ENCODE measurements around the gene NOS1AP. TPM values are rescaled to one million over a fixed set of nuclear protein-coding genes. Genes with fewer than 3 reads are reported as not detected.

The NOS1AP gene
- polyA plus RNA-seq, 3 donors = 0.12 TPM; not detected in 2

DNA sequence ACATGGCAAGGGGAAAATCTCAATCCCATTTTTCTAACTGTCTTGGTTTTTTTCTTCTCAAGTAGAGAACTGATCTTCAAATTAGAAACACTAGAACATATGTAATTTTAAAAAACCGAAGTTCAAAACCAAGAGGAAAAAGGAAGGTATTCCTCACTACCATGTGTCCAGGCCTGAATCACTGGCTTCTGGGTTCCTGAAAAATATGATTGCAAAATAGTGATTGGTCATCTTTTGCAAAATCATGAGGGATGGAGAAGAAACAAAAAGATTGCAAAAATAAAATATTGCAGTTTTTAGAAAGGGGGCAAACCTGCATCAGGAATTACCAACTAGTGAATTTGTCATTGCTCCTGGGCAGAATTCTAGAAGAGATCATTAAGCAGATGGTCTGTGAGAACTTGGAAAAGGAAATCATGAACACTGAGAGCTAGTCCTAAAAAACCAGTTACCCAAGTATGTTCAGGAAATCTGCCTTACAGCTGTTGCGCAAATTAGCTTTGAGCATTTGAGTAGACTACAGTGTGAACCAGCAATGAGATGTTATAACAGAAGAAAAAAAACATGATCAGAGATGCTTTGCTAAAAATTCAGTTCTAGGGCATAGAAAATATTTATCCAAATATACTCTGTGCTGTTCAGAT, 257.8 kb downstream of the NOS1AP start:
- H3K9ac ChIP-seq (ENCODE audit: insufficient read depth, low read length, poor library complexity, severe bottlenecking) = peak overlapping the region; percentile 17
- H3K27me3 ChIP-seq (ENCODE audit: control insufficient read depth in 2 of 2, insufficient read depth in 2 of 2, low read length in 2 of 2) = no peaks in the 10 kb centered on the region
- DNase-seq = peak; percentile 78 to 89 (median 87)
- no peaks in the 10 kb centered on the region for H3K9me3 ChIP-seq (replicated peaks in 1 of 2; ENCODE audit: control insufficient read depth in 1 of 2, insufficient read depth in 1 of 2, low read length in 2 of 2)
- intact Hi-C loops (cut with micrococcal nuclease) = no loop called here
- no CpG with 5 or more reads among the region's 2 CpGs for WGBS (ENCODE audit: insufficient coverage)
- peak overlapping the region; percentile 52 for H3K4me2 ChIP-seq (replicated peaks; ENCODE audit: extremely low read depth, low read length, poor library complexity, severe bottlenecking)
- H3K36me3 Mint-ChIP-seq = peaks cover 0 to 3% of the 10 kb centered on the region in 2 donors
- peaks cover 0 to 3% (median 0%) of the 10 kb centered on the region in 7 donors for H3K9me3 Mint-ChIP-seq
- no peak for TF ChIP-seq CTCF (IDR thresholded peaks at IDR 0.05)
- H3K27me3 Mint-ChIP-seq (ENCODE audit: low read depth in 3 of 3) = peaks cover 0 to 4% (median 2%) of the 10 kb centered on the region in 3 donors
- H3K79me2 ChIP-seq (ENCODE audit: insufficient read depth, low read length) = no peaks in the 10 kb centered on the region
- peak overlapping the region in 1 of 2 donors; percentile 77 for H3K4me3 Mint-ChIP-seq
- no peaks in the 10 kb centered on the region for H4K20me1 ChIP-seq (ENCODE audit: insufficient read depth, low read length)
- peak overlapping the region; percentile 93 to 97 (median 96) for H3K27ac Mint-ChIP-seq
- H3K4me3 ChIP-seq (replicated peaks in 1 of 3; ENCODE audit: low read depth in 2 of 3, low read length in 3 of 3) = peak overlapping the region in 1 of 3 experiments; percentile 47
- H3K36me3 ChIP-seq (replicated peaks in 1 of 2; ENCODE audit: control insufficient read depth in 1 of 2, insufficient read depth in 2 of 2, low read length in 2 of 2) = no peaks in the 10 kb centered on the region
- peaks cover 50 to 53% of the 10 kb centered on the region in 2 donors for H3K4me1 ChIP-seq (ENCODE audit: control insufficient read depth in 1 of 2, insufficient read depth in 2 of 2, low read length in 2 of 2)
- peak overlapping the region; percentile 73 to 90 for H3K27ac ChIP-seq (ENCODE audit: low read depth in 1 of 2, low read length in 2 of 2)
- H2AFZ ChIP-seq (ENCODE audit: insufficient read depth, low read depth, low read length, poor library complexity, severe bottlenecking) = no peak overlapping the region
- H3K4me1 Mint-ChIP-seq = peaks cover 60% of the 10 kb centered on the region

DNA sequence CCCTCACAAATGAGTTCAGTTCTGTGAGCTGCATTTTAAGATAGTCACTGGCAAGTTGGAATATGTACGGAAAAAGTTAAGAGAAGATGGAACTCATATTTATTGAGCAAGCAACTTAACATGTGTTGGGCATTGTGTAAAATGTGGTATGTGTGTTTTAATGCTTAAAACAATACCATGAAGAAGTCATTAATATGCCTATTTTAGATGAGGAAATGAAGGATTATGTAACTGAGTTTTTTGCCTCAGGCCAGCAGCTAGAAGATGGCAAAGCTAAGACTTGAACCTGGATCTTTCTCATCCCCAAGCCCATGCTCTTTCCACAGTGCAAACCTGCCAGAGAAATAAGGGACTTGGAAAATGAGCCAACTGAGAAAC, 258.3 kb downstream of the NOS1AP start:
- DNase-seq = peak; percentile 58 to 80 (median 67)
- peaks cover 60% of the 10 kb centered on the region for H3K4me1 Mint-ChIP-seq
- Histone ChIP-seq H4K20me1 (ENCODE audit: insufficient read depth, low read length) (no peaks in the 10 kb centered on the region), H3K4me2 (replicated peaks; ENCODE audit: extremely low read depth, low read length, poor library complexity, severe bottlenecking) (peak overlapping the region; percentile 52), H3K9ac (ENCODE audit: insufficient read depth, low read length, poor library complexity, severe bottlenecking) (peak overlapping the region; percentile 17), H3K9me3 (replicated peaks in 1 of 2; ENCODE audit: control insufficient read depth in 1 of 2, insufficient read depth in 1 of 2, low read length in 2 of 2) (no peaks in the 10 kb centered on the region), H3K36me3 (replicated peaks in 1 of 2; ENCODE audit: control insufficient read depth in 1 of 2, insufficient read depth in 2 of 2, low read length in 2 of 2) (no peaks in the 10 kb centered on the region), H3K4me1 (ENCODE audit: control insufficient read depth in 1 of 2, insufficient read depth in 2 of 2, low read length in 2 of 2) (peaks cover 50 to 53% of the 10 kb centered on the region in 2 donors), H3K79me2 (ENCODE audit: insufficient read depth, low read length) (no peaks in the 10 kb centered on the region), H3K4me3 (replicated peaks in 1 of 3; ENCODE audit: low read depth in 2 of 3, low read length in 3 of 3) (peak overlapping the region in 1 of 3 experiments; percentile 47), H2AFZ (ENCODE audit: insufficient read depth, low read depth, low read length, poor library complexity, severe bottlenecking) (no peak overlapping the region), H3K27me3 (ENCODE audit: control insufficient read depth in 2 of 2, insufficient read depth in 2 of 2, low read length in 2 of 2) (no peaks in the 10 kb centered on the region), H3K27ac (ENCODE audit: low read depth in 1 of 2, low read length in 2 of 2) (peak overlapping the region; percentile 73 to 90)
- intact Hi-C loops (cut with micrococcal nuclease) = no loop called here
- peaks cover 0 to 3% (median 0%) of the 10 kb centered on the region in 7 donors for H3K9me3 Mint-ChIP-seq
- H3K27ac Mint-ChIP-seq = peak overlapping the region; percentile 93 to 97 (median 96)
- H3K4me3 Mint-ChIP-seq = peak overlapping the region in 1 of 2 donors; percentile 77
- no peak for TF ChIP-seq CTCF (IDR thresholded peaks at IDR 0.05)
- H3K27me3 Mint-ChIP-seq (ENCODE audit: low read depth in 3 of 3) = peaks cover 0 to 4% (median 2%) of the 10 kb centered on the region in 3 donors
- WGBS (ENCODE audit: insufficient coverage) = no CpG with 5 or more reads among the region's 1 CpG
- H3K36me3 Mint-ChIP-seq = peaks cover 0 to 3% of the 10 kb centered on the region in 2 donors
